GM12872 (cell line): ENCODE data around the gene OMP.

Experiments used
- TF ChIP-seq, protein P1 (sequence below): IDR thresholded peaks from 3 replicates; pipeline ENCODE4 v1.5.1; 2011; ENCODE audit warnings: low read depth, mild to moderate bottlenecking, low read length, moderate library complexity; ENCODE audit not compliant: insufficient read depth

Gene OMP

DNA sequence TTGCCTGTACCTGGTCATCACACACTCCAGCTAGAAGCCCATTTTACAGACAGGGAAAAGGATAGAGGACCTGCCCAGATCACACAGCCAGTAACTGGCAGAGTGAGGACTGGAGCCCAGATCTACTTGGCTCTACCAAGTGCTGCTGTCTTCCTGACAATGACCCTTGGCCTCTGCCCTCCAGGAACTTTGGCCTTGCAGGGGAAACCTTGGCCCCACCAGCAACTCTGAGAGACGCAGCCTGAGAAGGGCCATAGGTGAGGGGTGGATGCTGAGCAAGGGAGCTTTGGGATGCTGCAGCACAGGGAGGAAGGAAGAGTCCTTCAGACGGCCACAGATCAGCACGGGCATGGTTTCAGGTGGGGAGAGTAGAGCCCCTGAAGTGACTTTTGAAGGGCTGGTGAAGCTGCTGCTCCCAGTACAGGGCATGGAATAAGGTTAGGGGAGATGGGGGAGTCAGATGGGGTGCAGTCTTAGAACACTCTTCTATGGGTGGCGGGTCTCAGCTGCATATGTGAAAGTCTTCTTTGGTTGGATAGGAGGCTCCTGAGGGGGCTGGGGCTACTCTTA, 37.9 kb upstream of the OMP start:
- TF ChIP-seq, protein P1, sequence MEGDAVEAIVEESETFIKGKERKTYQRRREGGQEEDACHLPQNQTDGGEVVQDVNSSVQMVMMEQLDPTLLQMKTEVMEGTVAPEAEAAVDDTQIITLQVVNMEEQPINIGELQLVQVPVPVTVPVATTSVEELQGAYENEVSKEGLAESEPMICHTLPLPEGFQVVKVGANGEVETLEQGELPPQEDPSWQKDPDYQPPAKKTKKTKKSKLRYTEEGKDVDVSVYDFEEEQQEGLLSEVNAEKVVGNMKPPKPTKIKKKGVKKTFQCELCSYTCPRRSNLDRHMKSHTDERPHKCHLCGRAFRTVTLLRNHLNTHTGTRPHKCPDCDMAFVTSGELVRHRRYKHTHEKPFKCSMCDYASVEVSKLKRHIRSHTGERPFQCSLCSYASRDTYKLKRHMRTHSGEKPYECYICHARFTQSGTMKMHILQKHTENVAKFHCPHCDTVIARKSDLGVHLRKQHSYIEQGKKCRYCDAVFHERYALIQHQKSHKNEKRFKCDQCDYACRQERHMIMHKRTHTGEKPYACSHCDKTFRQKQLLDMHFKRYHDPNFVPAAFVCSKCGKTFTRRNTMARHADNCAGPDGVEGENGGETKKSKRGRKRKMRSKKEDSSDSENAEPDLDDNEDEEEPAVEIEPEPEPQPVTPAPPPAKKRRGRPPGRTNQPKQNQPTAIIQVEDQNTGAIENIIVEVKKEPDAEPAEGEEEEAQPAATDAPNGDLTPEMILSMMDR = no peak

DNA sequence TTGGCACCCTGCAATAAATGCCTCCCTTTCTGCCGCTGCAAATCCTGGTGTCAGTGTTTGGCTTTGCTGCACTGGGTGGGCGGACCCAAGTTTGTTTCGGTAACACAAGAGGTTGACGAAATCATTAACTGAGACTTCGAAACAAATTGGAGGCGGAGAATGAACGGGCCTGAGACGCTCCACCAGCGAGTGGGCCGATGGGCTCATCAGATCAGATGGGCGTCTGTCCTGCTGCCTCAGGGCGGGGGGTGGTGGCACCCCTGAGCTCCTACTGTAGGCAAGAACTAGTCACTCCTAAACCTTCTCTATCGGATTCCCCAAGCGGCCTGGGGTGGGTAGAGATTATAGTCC, 36.8 kb upstream of the OMP start:
- TF ChIP-seq, protein P1 = no peak

DNA sequence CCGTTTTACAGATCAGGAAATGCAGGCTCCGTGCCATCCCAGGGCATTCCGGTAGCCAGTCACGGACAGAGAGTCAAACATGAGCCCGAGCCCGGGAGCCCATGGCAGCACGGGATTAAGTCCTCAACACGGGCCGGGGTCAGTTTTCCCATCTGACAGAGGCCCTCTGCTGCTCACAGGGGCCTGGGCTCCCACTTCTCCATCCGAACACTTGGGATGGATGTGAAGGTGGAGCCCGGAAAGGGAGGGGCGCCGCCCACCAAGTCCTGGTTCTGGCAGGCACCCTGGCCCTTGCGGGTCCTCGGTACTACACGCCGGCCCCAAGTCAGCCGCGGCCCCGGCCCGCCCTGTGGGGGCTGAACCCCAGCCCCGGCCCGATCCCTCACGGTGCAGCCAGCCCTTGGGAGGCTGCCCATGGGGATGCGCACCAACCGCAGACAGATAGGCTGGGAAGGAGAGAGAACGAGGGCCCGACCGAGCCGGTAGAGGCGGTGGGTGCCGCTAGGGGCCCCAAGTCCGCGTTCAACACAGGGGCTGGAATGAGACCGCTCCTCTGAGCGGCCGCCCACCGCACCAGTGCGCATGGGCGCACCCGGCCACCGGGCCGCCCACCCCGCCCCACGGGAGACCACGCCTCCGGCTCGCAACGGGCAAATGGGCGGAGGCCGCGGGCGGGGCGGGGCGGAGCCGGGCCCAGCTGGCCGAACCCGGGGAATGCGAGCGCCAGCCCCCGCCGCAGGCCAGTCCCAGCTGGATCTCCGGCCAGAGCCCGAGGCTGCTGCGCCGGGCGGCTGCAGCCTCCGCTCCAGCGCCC, 36.2 kb upstream of the OMP start, which contains the start of gene CAPN5:
CAPN5 (plus strand) TSS at position 743 of the 814 bp plus-strand sequence. CDS start 17,916 bp downstream, outside the sequence.
- TF ChIP-seq, protein P1 = peak; percentile 37; the same call in 2 of the 3 replicates

DNA sequence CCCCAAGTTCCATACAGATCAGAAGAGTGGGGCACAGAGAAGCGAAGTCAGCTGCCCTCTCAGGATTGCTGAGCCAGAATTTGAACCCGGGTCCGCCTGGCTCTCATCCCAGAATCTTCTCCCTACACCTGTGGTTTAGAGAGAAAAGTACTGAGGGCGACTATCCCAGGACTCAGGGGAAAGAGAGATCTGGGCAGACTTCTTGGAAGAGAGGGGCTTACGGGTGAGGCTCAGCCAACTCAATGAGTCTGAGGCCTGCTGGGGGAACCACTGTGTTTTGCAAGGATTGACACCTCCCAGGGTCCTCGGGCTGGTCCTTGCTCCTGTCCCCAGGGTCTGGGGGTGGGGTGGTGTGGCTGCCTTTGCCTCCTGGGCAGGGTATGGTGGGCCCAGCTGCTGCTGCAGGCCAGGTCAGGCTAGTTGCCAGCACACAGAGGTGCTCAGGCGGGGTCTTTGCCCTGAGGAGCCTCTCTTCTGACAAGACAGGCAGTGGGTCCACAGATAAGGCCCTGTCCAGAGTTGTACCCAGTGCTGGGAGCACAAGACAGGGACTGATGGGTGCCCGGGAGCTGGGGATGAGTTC, 34.7 kb upstream of the OMP start:
- TF ChIP-seq, protein P1 = no peak

DNA sequence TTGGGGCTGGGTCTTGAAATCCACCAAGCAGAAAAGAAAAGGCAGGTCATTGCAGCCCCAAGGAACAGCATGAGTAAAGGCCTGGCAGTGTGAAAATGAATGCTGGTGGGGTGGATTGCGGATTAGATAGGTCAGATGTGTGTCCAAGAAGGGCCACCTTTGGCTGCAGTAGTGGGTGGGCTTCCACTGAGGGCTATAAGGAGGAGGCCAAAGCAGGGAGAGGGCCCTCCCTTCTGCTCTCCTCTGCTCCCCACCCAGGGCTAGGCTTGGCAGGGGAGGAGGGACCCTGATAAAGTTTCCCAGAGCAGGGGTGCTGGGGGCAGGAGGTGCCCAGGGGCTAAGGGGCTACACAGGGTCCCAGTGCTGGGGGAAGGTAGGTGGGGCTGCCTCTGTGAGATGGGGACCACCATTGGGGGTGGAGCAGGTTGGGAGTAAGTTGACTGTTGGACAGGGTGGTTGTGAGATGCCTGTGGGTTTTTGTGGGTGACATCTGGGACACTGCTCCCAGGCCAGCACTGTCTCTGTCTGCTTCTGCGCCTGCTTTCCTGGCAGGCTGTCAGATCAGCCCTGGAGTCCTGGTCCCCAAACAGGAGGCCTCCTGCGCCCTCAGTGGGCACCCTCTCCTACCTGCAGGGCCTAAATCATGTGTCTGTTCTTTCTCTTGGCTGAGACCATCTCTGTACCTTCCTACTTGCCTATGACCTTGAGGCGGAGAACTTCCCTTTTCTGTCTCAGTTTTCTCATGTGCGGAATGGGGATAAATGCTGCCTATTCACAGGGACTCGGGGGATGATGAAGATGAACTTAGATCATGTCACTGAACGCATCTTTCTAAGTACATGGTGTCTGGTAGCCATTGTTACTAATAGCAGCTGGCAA, 33.9 kb upstream of the OMP start:
- TF ChIP-seq, protein P1 = no peak

DNA sequence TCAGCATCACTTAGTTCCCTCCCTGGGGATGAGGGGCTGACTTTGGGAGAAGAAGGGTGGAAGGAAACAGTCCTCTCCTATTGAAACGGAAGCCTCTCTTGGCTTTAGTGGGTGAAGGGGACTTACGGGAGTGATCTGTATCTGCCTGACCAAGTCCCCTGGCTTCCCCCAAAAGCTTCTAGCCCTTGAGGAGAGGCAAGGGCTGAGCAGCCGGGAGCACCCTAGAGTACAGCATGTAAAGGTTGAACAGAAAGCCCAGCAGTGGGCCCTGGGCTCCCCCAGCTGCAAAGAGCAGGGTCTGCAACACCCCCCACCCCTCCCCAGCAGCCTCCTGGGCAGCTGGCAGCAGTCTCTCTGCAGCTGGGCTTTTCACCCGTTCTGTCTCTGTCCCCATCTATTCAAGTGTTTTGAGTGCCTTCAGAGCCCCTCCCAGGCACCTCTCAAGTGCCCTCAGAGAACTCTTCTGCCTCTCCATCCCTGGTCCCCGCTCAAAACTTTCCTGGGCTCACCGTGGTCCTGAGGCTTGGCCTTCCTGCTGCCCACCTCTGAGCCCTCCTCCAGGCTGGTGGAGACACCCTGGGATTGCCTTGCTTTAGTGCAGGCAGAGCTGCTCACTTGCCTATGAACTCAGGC, 33.2 kb upstream of the OMP start:
- TF ChIP-seq, protein P1 = no peak
